Measurements from ENCODE around the gene SPESP1.

SPESP1 gene

GRCh38 chr15:68966996-68967395, 36.7 kb downstream of the SPESP1 start:
- WGBS: 83% methylated on average over 5 of the region's 5 CpGs

GRCh38 chr15:68967948-68968347, 37.6 kb downstream of the SPESP1 start:
- Histone ChIP-seq H4K91ac (ENCODE audit: low read length) (no peak overlapping the region), H4K8ac (ENCODE audit: low read length) (no peak overlapping the region), H2BK12ac (ENCODE audit: low read length in 2 of 2) (no peak overlapping the region), H3K9me3 (ENCODE audit: control insufficient read depth, low read length) (peaks cover 38% of the 10 kb centered on the region), H3K18ac (ENCODE audit: low read depth in 1 of 2, low read length in 2 of 2) (no peak overlapping the region), H3K4me3 (ENCODE audit: insufficient read depth in 1 of 2, low read depth in 1 of 2, low read length in 2 of 2) (no peak overlapping the region), H3K79me1 (replicated peaks; ENCODE audit: low read length, poor library complexity, severe bottlenecking) (no peaks in the 10 kb centered on the region), H3K23ac (ENCODE audit: low read length in 2 of 2) (no peak overlapping the region), H2BK5ac (ENCODE audit: low read depth, low read length, poor library complexity, severe bottlenecking) (no peak overlapping the region), H2AK5ac (ENCODE audit: low read length, severe bottlenecking) (no peak overlapping the region), H2BK15ac (ENCODE audit: low read depth, poor library complexity, severe bottlenecking) (no peak overlapping the region), H3K9ac (ENCODE audit: low read length) (no peak overlapping the region), H3K27me3 (ENCODE audit: control insufficient read depth in 1 of 2, insufficient read depth in 1 of 2, low read length in 2 of 2) (peaks cover 7 to 9% of the 10 kb centered on the region in 2 experiments), H3K36me3 (ENCODE audit: control insufficient read depth in 1 of 2, insufficient read depth in 2 of 2, low read depth in 1 of 2, low read length in 2 of 2) (no peaks in the 10 kb centered on the region), H3K4me1 (ENCODE audit: control insufficient read depth, insufficient read depth, low read depth, low read length) (no peaks in the 10 kb centered on the region), H3K27ac (ENCODE audit: low read length, poor library complexity, severe bottlenecking) (no peak overlapping the region), H3K4me2 (ENCODE audit: low read length, poor library complexity, severe bottlenecking) (no peak overlapping the region), H3K4ac (ENCODE audit: low read depth in 1 of 2, low read length in 2 of 2) (no peak overlapping the region), H3K14ac (ENCODE audit: low read length in 2 of 2) (no peak overlapping the region), H2BK120ac (ENCODE audit: low read depth, low read length) (no peak overlapping the region), H2AFZ (ENCODE audit: low read depth, low read length) (no peak overlapping the region)
- DNase-seq: no peak

More at GRCh38 chr15:68966996-68967395, 36.7 kb downstream of the SPESP1 start:
- Histone ChIP-seq H3K9me3 (ENCODE audit: control insufficient read depth, low read length) (peaks cover 38% of the 10 kb centered on the region), H2BK5ac (ENCODE audit: low read depth, low read length, poor library complexity, severe bottlenecking) (no peak overlapping the region), H3K4me2 (ENCODE audit: low read length, poor library complexity, severe bottlenecking) (no peak overlapping the region), H4K91ac (ENCODE audit: low read length) (no peak overlapping the region), H2BK120ac (ENCODE audit: low read depth, low read length) (no peak overlapping the region), H3K4ac (ENCODE audit: low read depth in 1 of 2, low read length in 2 of 2) (no peak overlapping the region), H3K27me3 (ENCODE audit: control insufficient read depth in 1 of 2, insufficient read depth in 1 of 2, low read length in 2 of 2) (peaks cover 3 to 7% of the 10 kb centered on the region in 2 experiments), H3K4me3 (ENCODE audit: insufficient read depth in 1 of 2, low read depth in 1 of 2, low read length in 2 of 2) (no peak overlapping the region), H2BK15ac (ENCODE audit: low read depth, poor library complexity, severe bottlenecking) (no peak overlapping the region), H3K27ac (ENCODE audit: low read length, poor library complexity, severe bottlenecking) (no peak overlapping the region), H3K23ac (ENCODE audit: low read length in 2 of 2) (no peak overlapping the region), H3K9ac (ENCODE audit: low read length) (no peak overlapping the region), H3K36me3 (ENCODE audit: control insufficient read depth in 1 of 2, insufficient read depth in 2 of 2, low read depth in 1 of 2, low read length in 2 of 2) (no peaks in the 10 kb centered on the region), H2AFZ (ENCODE audit: low read depth, low read length) (no peak overlapping the region), H3K79me1 (replicated peaks; ENCODE audit: low read length, poor library complexity, severe bottlenecking) (no peaks in the 10 kb centered on the region), H3K4me1 (ENCODE audit: control insufficient read depth, insufficient read depth, low read depth, low read length) (no peaks in the 10 kb centered on the region), H2AK5ac (ENCODE audit: low read length, severe bottlenecking) (no peak overlapping the region), H3K14ac (ENCODE audit: low read length in 2 of 2) (no peak overlapping the region), H2BK12ac (ENCODE audit: low read length in 2 of 2) (no peak overlapping the region), H3K18ac (ENCODE audit: low read depth in 1 of 2, low read length in 2 of 2) (no peak overlapping the region), H4K8ac (ENCODE audit: low read length) (no peak overlapping the region)
- no peak for DNase-seq

GRCh38 chr15:68969298-68969697, 39.0 kb downstream of the SPESP1 start:
- no peak overlapping the region for H3K23ac ChIP-seq (ENCODE audit: low read length in 2 of 2)
- no peak overlapping the region for H3K4me3 ChIP-seq (ENCODE audit: insufficient read depth in 1 of 2, low read depth in 1 of 2, low read length in 2 of 2)
- no peak overlapping the region for H3K4ac ChIP-seq (ENCODE audit: low read depth in 1 of 2, low read length in 2 of 2)
- H3K36me3 ChIP-seq (ENCODE audit: control insufficient read depth in 1 of 2, insufficient read depth in 2 of 2, low read depth in 1 of 2, low read length in 2 of 2): no peaks in the 10 kb centered on the region
- no peaks in the 10 kb centered on the region for H3K79me1 ChIP-seq (replicated peaks; ENCODE audit: low read length, poor library complexity, severe bottlenecking)
- H3K18ac ChIP-seq (ENCODE audit: low read depth in 1 of 2, low read length in 2 of 2): no peak overlapping the region
- DNase-seq: no peak
- H2BK12ac ChIP-seq (ENCODE audit: low read length in 2 of 2): no peak overlapping the region
- H3K4me1 ChIP-seq (ENCODE audit: control insufficient read depth, insufficient read depth, low read depth, low read length): no peaks in the 10 kb centered on the region
- no peak overlapping the region for H2AK5ac ChIP-seq (ENCODE audit: low read length, severe bottlenecking)
- H2AFZ ChIP-seq (ENCODE audit: low read depth, low read length): no peak overlapping the region
- no peak overlapping the region for H3K9ac ChIP-seq (ENCODE audit: low read length)
- peaks cover 39% of the 10 kb centered on the region for H3K9me3 ChIP-seq (ENCODE audit: control insufficient read depth, low read length)
- H3K27me3 ChIP-seq (ENCODE audit: control insufficient read depth in 1 of 2, insufficient read depth in 1 of 2, low read length in 2 of 2): peaks cover 3 to 6% of the 10 kb centered on the region in 2 experiments
- H2BK15ac ChIP-seq (ENCODE audit: low read depth, poor library complexity, severe bottlenecking): no peak overlapping the region
- H2BK120ac ChIP-seq (ENCODE audit: low read depth, low read length): no peak overlapping the region
- H4K8ac ChIP-seq (ENCODE audit: low read length): no peak overlapping the region
- no peak overlapping the region for H2BK5ac ChIP-seq (ENCODE audit: low read depth, low read length, poor library complexity, severe bottlenecking)
- no peak overlapping the region for H3K27ac ChIP-seq (ENCODE audit: low read length, poor library complexity, severe bottlenecking)
- H3K14ac ChIP-seq (ENCODE audit: low read length in 2 of 2): no peak overlapping the region
- no peak overlapping the region for H3K4me2 ChIP-seq (ENCODE audit: low read length, poor library complexity, severe bottlenecking)
- no peak overlapping the region for H4K91ac ChIP-seq (ENCODE audit: low read length)

- Histone ChIP-seq H2AK5ac (ENCODE audit: low read length, severe bottlenecking) (no peak overlapping the region), H4K91ac (ENCODE audit: low read length) (no peak overlapping the region), H2BK120ac (ENCODE audit: low read depth, low read length) (no peak overlapping the region), H3K18ac (ENCODE audit: low read depth in 1 of 2, low read length in 2 of 2) (no peak overlapping the region), H2BK12ac (ENCODE audit: low read length in 2 of 2) (no peak overlapping the region), H3K4me2 (ENCODE audit: low read length, poor library complexity, severe bottlenecking) (no peak overlapping the region), H3K4me1 (ENCODE audit: control insufficient read depth, insufficient read depth, low read depth, low read length) (no peaks in the 10 kb centered on the region), H3K4ac (ENCODE audit: low read depth in 1 of 2, low read length in 2 of 2) (no peak overlapping the region), H2BK5ac (ENCODE audit: low read depth, low read length, poor library complexity, severe bottlenecking) (no peak overlapping the region), H3K9ac (ENCODE audit: low read length) (no peak overlapping the region), H3K36me3 (ENCODE audit: control insufficient read depth in 1 of 2, insufficient read depth in 2 of 2, low read depth in 1 of 2, low read length in 2 of 2) (no peaks in the 10 kb centered on the region), H3K9me3 (ENCODE audit: control insufficient read depth, low read length) (peaks cover 39% of the 10 kb centered on the region), H2BK15ac (ENCODE audit: low read depth, poor library complexity, severe bottlenecking) (no peak overlapping the region), H3K79me1 (replicated peaks; ENCODE audit: low read length, poor library complexity, severe bottlenecking) (no peaks in the 10 kb centered on the region), H3K27me3 (ENCODE audit: control insufficient read depth in 1 of 2, insufficient read depth in 1 of 2, low read length in 2 of 2) (peaks cover 3 to 6% of the 10 kb centered on the region in 2 experiments), H4K8ac (ENCODE audit: low read length) (no peak overlapping the region), H3K14ac (ENCODE audit: low read length in 2 of 2) (no peak overlapping the region), H3K23ac (ENCODE audit: low read length in 2 of 2) (no peak overlapping the region), H3K4me3 (ENCODE audit: insufficient read depth in 1 of 2, low read depth in 1 of 2, low read length in 2 of 2) (no peak overlapping the region), H3K27ac (ENCODE audit: low read length, poor library complexity, severe bottlenecking) (no peak overlapping the region), H2AFZ (ENCODE audit: low read depth, low read length) (no peak overlapping the region)
- DNase-seq: no peak
- WGBS: 59% methylated on average over 4 of the region's 4 CpGs
Observed at GRCh38 chr15:68972201-68973065, 42.1 kb downstream of the SPESP1 start.
